GM10248 (cell line): Measurements from ENCODE around the gene EHMT1.

Source experiments
- CTCF ChIA-PET: fragments of 300-600 bp; sonication (Branson Sonifier 250); formaldehyde crosslinking; extraction: SDS; loops from one replicate; lab custom pipeline; 2021; ENCODE audit warnings: antibody characterized with exemption; lab: Yijun Ruan, JAX
- POLR2A ChIA-PET: fragments of 350-650 bp; sonication (Branson Sonifier 250); formaldehyde crosslinking; extraction: SDS; loops from one replicate; lab custom pipeline; 2020; ENCODE audit warnings: antibody characterized with exemption; lab: Yijun Ruan, JAX
- DNase-seq: peaks from one replicate; pipeline ENCODE4 v3.0.0; 2012; ENCODE audit errors: extremely low spot score
- CTCF ChIP-seq: IDR thresholded peaks from 2 replicates; pipeline ENCODE4 v1.5.1; 2012; ENCODE audit warnings: mild to moderate bottlenecking, low read depth; ENCODE audit errors: extremely low read depth, missing control alignments, control extremely low read depth

EHMT1 gene

DNA sequence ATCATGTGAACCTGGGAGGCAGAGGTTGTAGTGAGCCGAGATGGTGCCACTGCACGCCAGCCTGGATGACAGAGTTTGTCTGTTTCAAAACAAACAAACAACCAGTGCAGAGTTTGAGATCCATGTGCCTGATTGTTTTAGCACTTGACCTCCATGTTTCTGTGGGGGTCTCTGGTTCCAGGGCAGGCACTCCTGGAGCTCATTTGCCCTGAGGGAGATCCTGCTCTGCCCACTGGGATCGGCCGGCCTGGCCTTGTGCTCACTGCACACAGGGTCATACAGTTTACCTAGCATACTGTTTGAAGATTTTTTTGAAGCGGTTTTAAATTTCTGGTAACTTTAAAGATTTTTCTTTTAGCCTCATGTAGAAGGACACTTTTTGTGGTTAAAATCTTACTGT is 78.4 kb downstream of the EHMT1 start:
- ChIA-PET POLR2A (no interaction called here), CTCF (interaction anchor here (1.0 to 1.4 kb wide), 3 partner anchors 9 to 24 kb away, joined by 3 to 5 read pairs (median 4); no protein-coding TSS in a partner anchor)
- DNase-seq: no peak
- no peak for TF ChIP-seq CTCF

GRCh38 chr9:137697832-137698231 is 79.0 kb downstream of the EHMT1 start:
- ChIA-PET CTCF (interaction anchor here (1.3 to 1.4 kb wide), 2 partner anchors 15 to 24 kb away, joined by 4 to 5 read pairs; no protein-coding TSS in a partner anchor), POLR2A (no interaction called here)
- TF ChIP-seq CTCF: no peak
- DNase-seq: no peak

DNA sequence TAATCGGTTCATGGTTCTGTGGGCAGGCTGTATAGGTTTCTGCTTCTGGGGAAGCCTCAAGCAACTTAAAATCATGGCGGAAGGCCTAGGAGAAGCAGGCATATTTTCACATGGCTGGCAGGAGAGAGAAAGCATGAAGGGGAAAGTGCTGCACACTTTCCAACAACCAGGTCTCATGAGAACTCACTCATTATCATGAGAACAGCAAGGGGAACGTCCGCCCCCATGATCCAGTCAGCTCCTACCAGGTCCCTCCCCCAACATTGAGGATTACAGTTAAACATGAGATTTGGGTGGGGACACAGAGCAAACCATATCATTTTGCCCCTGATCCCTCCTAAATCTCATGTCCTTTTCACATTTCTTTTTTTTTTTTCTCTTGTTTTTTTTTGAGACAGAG is 82.1 kb downstream of the EHMT1 start:
- POLR2A ChIA-PET: no interaction called here
- CTCF ChIA-PET: interaction anchor here (1.2 to 1.5 kb wide), 2 partner anchors 8 to 12 kb away, joined by 4 to 5 read pairs; no protein-coding TSS in a partner anchor
- TF ChIP-seq CTCF: no peak
- no peak for DNase-seq

- no peak for DNase-seq
- ChIA-PET POLR2A (no interaction called here), CTCF (interaction anchor here (0.8 to 2.8 kb wide), 5 partner anchors 7 to 30 kb away, joined by 3 to 7 read pairs (median 3); no protein-coding TSS in a partner anchor)
- no peak for TF ChIP-seq CTCF
These were observed 84.0 kb downstream of the EHMT1 start for GRCh38 chr9:137702615-137703379.

- ChIA-PET POLR2A (no interaction called here), CTCF (interaction anchor here (0.9 to 2.8 kb wide), 4 partner anchors 9 to 31 kb away, joined by 3 to 7 read pairs (median 4); no protein-coding TSS in a partner anchor)
- no peak for TF ChIP-seq CTCF
These were observed 85.2 kb downstream of the EHMT1 start for GRCh38 chr9:137703842-137704508.

GRCh38 chr9:137705443-137705863 is 86.6 kb downstream of the EHMT1 start:
- CTCF ChIA-PET: interaction anchor here (1.2 kb wide), 1 partner anchor 9 kb away, joined by 3 read pairs; no protein-coding TSS in a partner anchor
- no peak for TF ChIP-seq CTCF
- DNase-seq: peak; percentile 88
- POLR2A ChIA-PET: no interaction called here

More at GRCh38 chr9:137703842-137704508, 85.2 kb downstream of the EHMT1 start:
- no peak for DNase-seq
